GM20431 (cell line): Measurements from ENCODE around the gene P2RX3.

ENCODE experiments used
- in situ Hi-C: fragments of 300-500 bp; cut with MseI, MboI; formaldehyde crosslinking; loops from one replicate; pipeline ENCODE4 v1.15.0; 2020; ENCODE audit warnings: low sequenced_read_pairs; ENCODE audit not compliant: unreplicated experiment

The P2RX3 gene

GRCh38 chr11:57309106-57310059 is 28.8 kb upstream of the P2RX3 start:
- in situ Hi-C loops: no loop called here

DNA sequence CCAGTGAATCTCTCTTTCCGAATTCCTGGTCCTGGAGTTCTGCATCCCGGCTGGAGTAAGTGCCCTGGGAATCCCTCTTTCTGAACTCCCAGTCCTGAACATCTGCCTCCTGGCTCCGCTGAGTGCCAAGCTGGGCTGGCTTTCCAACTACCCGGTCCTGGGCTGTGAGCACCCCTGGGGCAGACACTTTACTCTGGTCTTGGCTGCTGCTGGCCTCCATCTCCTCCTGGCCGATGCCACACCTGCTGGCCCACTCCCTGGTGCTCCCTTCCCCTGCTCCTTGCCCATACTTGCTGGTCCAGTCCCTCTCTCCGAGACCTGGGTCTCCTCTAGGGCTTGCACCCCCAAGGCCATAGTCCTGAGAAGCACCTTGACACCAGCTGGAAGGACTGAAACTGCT is 28.1 kb upstream of the P2RX3 start:
- in situ Hi-C loops: no loop called here

GRCh38 chr11:57310630-57311086 is 27.5 kb upstream of the P2RX3 start:
- in situ Hi-C loops: no loop called here

GRCh38 chr11:57311109-57311936 is 26.8 kb upstream of the P2RX3 start:
- in situ Hi-C loops: no loop called here

- in situ Hi-C loops: no loop called here
Measured at GRCh38 chr11:57312511-57313021, 25.6 kb upstream of the P2RX3 start.

- in situ Hi-C loops: no loop called here
Measured at GRCh38 chr11:57313071-57313787, 24.9 kb upstream of the P2RX3 start.

- in situ Hi-C loops: no loop called here
Measured at GRCh38 chr11:57313788-57314135, 24.4 kb upstream of the P2RX3 start.

DNA sequence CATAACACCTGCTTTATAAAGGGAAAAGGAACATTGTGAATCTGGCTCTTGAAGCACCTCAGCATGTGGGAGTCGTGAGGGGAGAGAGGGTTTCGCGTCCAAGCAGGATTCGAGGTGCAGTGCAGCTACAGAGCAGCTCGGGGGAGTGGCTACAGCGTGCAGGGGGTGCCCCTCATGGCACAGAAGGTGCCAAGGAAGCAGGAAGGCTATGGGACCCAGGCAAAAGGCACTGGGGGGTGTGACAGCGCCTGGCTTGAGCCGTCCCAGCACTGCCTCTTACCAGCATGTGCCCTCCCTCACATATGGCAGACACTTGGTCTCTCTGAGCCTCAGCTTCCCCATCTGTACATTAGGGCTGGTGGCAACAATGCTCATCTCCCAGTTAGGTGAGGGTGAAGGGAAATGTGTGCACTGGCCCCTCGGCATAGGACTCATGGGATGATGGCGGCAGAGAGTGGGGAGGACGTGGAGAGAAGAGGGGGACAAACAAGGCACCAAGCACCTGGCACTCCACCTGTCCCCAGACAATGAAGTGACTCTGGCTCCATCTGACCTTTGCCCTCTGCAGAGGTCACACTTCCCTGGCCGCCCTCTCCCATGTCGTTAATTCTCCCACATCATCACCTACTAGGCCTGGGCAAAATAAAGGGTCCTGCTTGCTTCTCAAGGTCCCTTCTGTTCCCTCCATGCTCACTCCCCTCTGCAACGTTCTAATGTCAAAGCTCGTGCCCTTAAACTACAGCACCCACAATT is 23.8 kb upstream of the P2RX3 start:
- in situ Hi-C loops: no loop called here

DNA sequence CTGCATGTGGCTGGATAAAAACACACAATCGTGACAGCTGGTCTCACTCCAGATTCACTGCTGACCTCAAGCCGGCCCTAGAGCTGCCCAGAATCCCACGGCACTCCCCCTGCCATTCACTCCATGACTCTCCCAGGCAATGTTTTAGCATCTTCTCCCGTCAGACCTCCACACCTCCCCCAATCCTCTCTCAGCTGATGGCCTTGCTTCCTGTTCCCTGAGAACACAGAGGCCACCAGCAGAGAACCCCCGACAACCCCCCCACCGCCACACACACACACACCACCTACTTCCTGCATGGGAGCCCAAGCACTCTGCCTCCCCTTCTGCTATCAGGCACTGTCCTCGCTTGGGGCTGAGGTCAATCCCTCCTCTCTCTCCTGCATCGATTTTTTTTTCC is 22.7 kb upstream of the P2RX3 start:
- in situ Hi-C loops: no loop called here

GRCh38 chr11:57316017-57316416 is 22.1 kb upstream of the P2RX3 start:
- in situ Hi-C loops: no loop called here

GRCh38 chr11:57318178-57318577 is 20.0 kb upstream of the P2RX3 start:
- in situ Hi-C loops: no loop called here

DNA sequence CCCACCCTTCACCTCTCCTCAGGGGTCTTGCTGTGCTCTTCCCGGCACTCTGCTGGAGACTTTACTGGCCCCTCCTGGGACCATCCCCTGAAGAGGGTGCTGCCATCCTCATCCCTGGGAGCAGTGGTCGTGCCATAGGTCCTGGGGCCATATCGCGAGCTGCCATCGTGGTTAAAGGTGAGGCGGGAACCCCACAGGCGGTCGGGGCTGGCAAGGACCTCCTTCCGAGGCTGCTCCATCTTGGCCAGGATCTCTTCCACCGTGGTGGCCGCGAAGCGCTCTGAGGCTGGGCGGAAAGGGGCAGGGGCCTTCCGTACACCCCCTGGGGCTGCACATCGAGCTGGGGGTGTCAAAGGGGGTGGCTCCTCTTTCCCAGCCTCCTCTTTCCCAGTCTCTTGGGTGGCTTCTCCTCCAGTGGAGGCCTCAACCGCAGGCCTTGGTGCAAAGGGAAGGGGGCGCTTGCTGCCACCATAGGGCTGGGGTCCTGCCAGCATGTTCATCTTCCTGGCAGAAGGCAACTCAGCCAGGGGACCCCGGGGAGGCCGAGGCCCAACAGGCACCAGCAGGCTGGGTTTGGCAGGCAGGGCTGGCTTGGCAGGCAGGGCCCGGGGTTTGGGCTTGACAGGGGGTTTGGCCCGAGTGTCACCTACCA is 18.0 kb upstream of the P2RX3 start:
- in situ Hi-C loops: no loop called here

- in situ Hi-C loops: no loop called here
Measured at GRCh38 chr11:57320719-57321387, 17.3 kb upstream of the P2RX3 start.

GRCh38 chr11:57321388-57322255 is 16.5 kb upstream of the P2RX3 start:
- in situ Hi-C loops: no loop called here

DNA sequence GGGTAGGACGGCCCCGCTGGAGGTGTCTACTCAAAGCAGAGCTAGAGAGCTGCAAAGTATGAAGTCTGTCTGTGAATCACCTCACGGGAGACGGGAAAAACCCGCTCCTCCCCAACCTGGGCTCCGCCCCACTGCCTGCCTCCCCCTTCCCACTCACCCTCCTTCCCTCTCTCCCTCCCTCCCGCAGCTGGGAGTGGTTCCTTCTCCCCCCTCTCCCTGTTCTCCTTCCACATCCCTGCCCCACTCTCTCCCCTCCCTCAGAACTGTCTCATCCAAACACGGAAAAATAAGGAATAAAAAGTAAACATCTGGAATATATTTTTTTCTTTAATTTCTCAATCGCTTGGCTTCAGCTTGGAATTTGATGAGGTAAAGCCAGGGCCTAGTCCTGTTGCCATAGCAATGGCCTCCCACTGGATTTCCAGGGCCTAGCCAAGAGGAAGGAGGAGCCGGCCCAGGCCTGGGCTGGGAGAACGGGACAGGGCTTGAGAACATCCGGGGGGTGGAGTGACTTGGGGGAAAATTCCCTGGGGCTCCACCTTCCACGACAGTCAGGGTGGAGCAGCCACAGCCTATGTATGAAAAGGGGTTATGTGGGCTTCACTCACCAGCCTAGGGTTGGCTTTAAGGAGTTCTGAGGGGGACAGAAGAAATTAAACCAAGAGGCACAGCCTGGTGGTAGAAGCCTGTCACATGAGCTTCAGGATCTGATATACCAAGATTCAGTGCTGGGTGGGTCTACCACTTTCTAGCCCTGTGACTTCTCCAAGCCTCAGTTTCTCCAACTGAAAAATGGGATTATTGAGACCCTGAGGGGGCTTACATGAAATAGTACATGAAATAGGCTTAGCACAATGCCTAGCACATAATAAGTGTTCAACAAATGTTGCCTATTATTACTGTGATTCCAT is 15.6 kb upstream of the P2RX3 start:
- in situ Hi-C loops: no loop called here

- in situ Hi-C loops: no loop called here
Measured at GRCh38 chr11:57323167-57323854, 14.8 kb upstream of the P2RX3 start.
